ENCODE measurements around the gene ZSWIM5. TPM values are rescaled to one million over a fixed set of nuclear protein-coding genes. Genes with fewer than 3 reads are reported as not detected.

ZSWIM5 gene
- polyA plus RNA-seq, 4 donors: 3.8 to 8.1 (median 4.3) TPM

- FAIRE-seq (no peak), DNase-seq (peak; percentile 32 to 36)
- H3K27me3 ChIP-seq (ENCODE audit: control insufficient read depth in 3 of 3, insufficient read depth in 3 of 3, low read length in 3 of 3): peaks cover 0 to 2% (median 0%) of the 10 kb centered on the region in 3 donors
- 6 to 41% (median 10%) methylated on average over 2 of the region's 2 CpGs for WGBS, 3 donors
- no peaks in the 10 kb centered on the region for H3K9me3 ChIP-seq (ENCODE audit: control insufficient read depth in 2 of 2, insufficient read depth in 1 of 2, low read depth in 1 of 2, low read length in 1 of 2)
- H3K4me1 ChIP-seq (ENCODE audit: control insufficient read depth in 3 of 3, insufficient read depth in 2 of 3, low read depth in 1 of 3, low read length in 2 of 3): peaks cover 0 to 14% (median 2%) of the 10 kb centered on the region in 3 donors
- peaks cover 0 to 9% (median 2%) of the 10 kb centered on the region in 3 donors for H3K36me3 ChIP-seq (ENCODE audit: control insufficient read depth in 3 of 3, insufficient read depth in 2 of 3, low read depth in 1 of 3, low read length in 3 of 3)
- no peak overlapping the region for H3K4me3 ChIP-seq (ENCODE audit: low read depth in 1 of 3, low read length in 3 of 3)
- H3K27ac ChIP-seq (ENCODE audit: low read depth in 1 of 3, low read length in 2 of 3): peak overlapping the region in 2 of 3 donors; percentile 25 to 29
Observed at GRCh38 chr1:45051005-45051772, 155.2 kb downstream of the ZSWIM5 start.

GRCh38 chr1:45047032-45047431 lies 159.4 kb downstream of the ZSWIM5 start:
- WGBS, 3 donors: 81 to 95% (median 91%) methylated on average over 5 of the region's 5 CpGs
- no peaks in the 10 kb centered on the region for H3K27me3 ChIP-seq (ENCODE audit: control insufficient read depth in 3 of 3, insufficient read depth in 3 of 3, low read length in 3 of 3)
- no peak overlapping the region for H3K27ac ChIP-seq (ENCODE audit: low read depth in 1 of 3, low read length in 2 of 3)
- no peak overlapping the region for H3K4me3 ChIP-seq (ENCODE audit: low read depth in 1 of 3, low read length in 3 of 3)
- H3K4me1 ChIP-seq (ENCODE audit: control insufficient read depth in 3 of 3, insufficient read depth in 2 of 3, low read depth in 1 of 3, low read length in 2 of 3): peaks cover 0 to 14% (median 2%) of the 10 kb centered on the region in 3 donors
- FAIRE-seq: no peak
- no peaks in the 10 kb centered on the region for H3K9me3 ChIP-seq (ENCODE audit: control insufficient read depth in 2 of 2, insufficient read depth in 1 of 2, low read depth in 1 of 2, low read length in 1 of 2)
- DNase-seq: no peak
- H3K36me3 ChIP-seq (ENCODE audit: control insufficient read depth in 3 of 3, insufficient read depth in 2 of 3, low read depth in 1 of 3, low read length in 3 of 3): peaks cover 1 to 9% (median 2%) of the 10 kb centered on the region in 3 donors

GRCh38 chr1:45044916-45045315 lies 161.5 kb downstream of the ZSWIM5 start:
- FAIRE-seq (no peak), DNase-seq (no peak)
- no peaks in the 10 kb centered on the region for H3K4me1 ChIP-seq (ENCODE audit: control insufficient read depth in 3 of 3, insufficient read depth in 2 of 3, low read depth in 1 of 3, low read length in 2 of 3)
- H3K36me3 ChIP-seq (ENCODE audit: control insufficient read depth in 3 of 3, insufficient read depth in 2 of 3, low read depth in 1 of 3, low read length in 3 of 3): peaks cover 1 to 11% (median 2%) of the 10 kb centered on the region in 3 donors
- no peaks in the 10 kb centered on the region for H3K27me3 ChIP-seq (ENCODE audit: control insufficient read depth in 3 of 3, insufficient read depth in 3 of 3, low read length in 3 of 3)
- no peaks in the 10 kb centered on the region for H3K9me3 ChIP-seq (ENCODE audit: control insufficient read depth in 2 of 2, insufficient read depth in 1 of 2, low read depth in 1 of 2, low read length in 1 of 2)
- WGBS, 3 donors: 93 to 100% (median 94%) methylated on average over 1 of the region's 1 CpG
- H3K27ac ChIP-seq (ENCODE audit: low read depth in 1 of 3, low read length in 2 of 3): no peak overlapping the region
- H3K4me3 ChIP-seq (ENCODE audit: low read depth in 1 of 3, low read length in 3 of 3): no peak overlapping the region

GRCh38 chr1:45043094-45043493 lies 163.3 kb downstream of the ZSWIM5 start:
- 86 to 90% (median 89%) methylated on average over 5 of the region's 5 CpGs for WGBS, 3 donors
- FAIRE-seq: no peak
- Histone ChIP-seq H3K36me3 (ENCODE audit: control insufficient read depth in 3 of 3, insufficient read depth in 2 of 3, low read depth in 1 of 3, low read length in 3 of 3) (peaks cover 1 to 8% (median 2%) of the 10 kb centered on the region in 3 donors), H3K4me3 (ENCODE audit: low read depth in 1 of 3, low read length in 3 of 3) (no peak overlapping the region), H3K4me1 (ENCODE audit: control insufficient read depth in 3 of 3, insufficient read depth in 2 of 3, low read depth in 1 of 3, low read length in 2 of 3) (peaks cover 0 to 4% (median 0%) of the 10 kb centered on the region in 3 donors), H3K27me3 (ENCODE audit: control insufficient read depth in 3 of 3, insufficient read depth in 3 of 3, low read length in 3 of 3) (no peaks in the 10 kb centered on the region), H3K27ac (ENCODE audit: low read depth in 1 of 3, low read length in 2 of 3) (no peak overlapping the region), H3K9me3 (ENCODE audit: control insufficient read depth in 2 of 2, insufficient read depth in 1 of 2, low read depth in 1 of 2, low read length in 1 of 2) (no peaks in the 10 kb centered on the region)
- DNase-seq: no peak

GRCh38 chr1:45040297-45040696 lies 166.1 kb downstream of the ZSWIM5 start:
- Histone ChIP-seq H3K4me1 (ENCODE audit: control insufficient read depth in 3 of 3, insufficient read depth in 2 of 3, low read depth in 1 of 3, low read length in 2 of 3) (peaks cover 0 to 16% (median 0%) of the 10 kb centered on the region in 3 donors), H3K27ac (ENCODE audit: low read depth in 1 of 3, low read length in 2 of 3) (no peak overlapping the region), H3K4me3 (ENCODE audit: low read depth in 1 of 3, low read length in 3 of 3) (no peak overlapping the region), H3K27me3 (ENCODE audit: control insufficient read depth in 3 of 3, insufficient read depth in 3 of 3, low read length in 3 of 3) (no peaks in the 10 kb centered on the region), H3K9me3 (ENCODE audit: control insufficient read depth in 2 of 2, insufficient read depth in 1 of 2, low read depth in 1 of 2, low read length in 1 of 2) (no peaks in the 10 kb centered on the region), H3K36me3 (ENCODE audit: control insufficient read depth in 3 of 3, insufficient read depth in 2 of 3, low read depth in 1 of 3, low read length in 3 of 3) (peaks cover 0 to 10% (median 7%) of the 10 kb centered on the region in 3 donors)
- no peak for FAIRE-seq
- DNase-seq: no peak
- WGBS, 3 donors: 94 to 97% (median 94%) methylated on average over 5 of the region's 5 CpGs

GRCh38 chr1:45038661-45039364 lies 167.6 kb downstream of the ZSWIM5 start:
- Histone ChIP-seq H3K27ac (ENCODE audit: low read depth in 1 of 3, low read length in 2 of 3) (no peak overlapping the region), H3K27me3 (ENCODE audit: control insufficient read depth in 3 of 3, insufficient read depth in 3 of 3, low read length in 3 of 3) (no peaks in the 10 kb centered on the region), H3K4me3 (ENCODE audit: low read depth in 1 of 3, low read length in 3 of 3) (no peak overlapping the region), H3K4me1 (ENCODE audit: control insufficient read depth in 3 of 3, insufficient read depth in 2 of 3, low read depth in 1 of 3, low read length in 2 of 3) (peaks cover 0 to 16% (median 0%) of the 10 kb centered on the region in 3 donors), H3K9me3 (ENCODE audit: control insufficient read depth in 2 of 2, insufficient read depth in 1 of 2, low read depth in 1 of 2, low read length in 1 of 2) (no peaks in the 10 kb centered on the region), H3K36me3 (ENCODE audit: control insufficient read depth in 3 of 3, insufficient read depth in 2 of 3, low read depth in 1 of 3, low read length in 3 of 3) (peaks cover 0 to 19% (median 7%) of the 10 kb centered on the region in 3 donors)
- DNase-seq: no peak
- WGBS, 3 donors: 67 to 78% (median 70%) methylated on average over 8 of the region's 8 CpGs
- no peak for FAIRE-seq

- H3K36me3 ChIP-seq (ENCODE audit: control insufficient read depth in 3 of 3, insufficient read depth in 2 of 3, low read depth in 1 of 3, low read length in 3 of 3): peaks cover 0 to 19% (median 7%) of the 10 kb centered on the region in 3 donors
- FAIRE-seq: no peak
- 53 to 79% (median 59%) methylated on average over 2 of the region's 2 CpGs for WGBS, 3 donors
- DNase-seq: peak; percentile 15 to 37
- peaks cover 0 to 16% (median 0%) of the 10 kb centered on the region in 3 donors for H3K4me1 ChIP-seq (ENCODE audit: control insufficient read depth in 3 of 3, insufficient read depth in 2 of 3, low read depth in 1 of 3, low read length in 2 of 3)
- H3K27me3 ChIP-seq (ENCODE audit: control insufficient read depth in 3 of 3, insufficient read depth in 3 of 3, low read length in 3 of 3): no peaks in the 10 kb centered on the region
- H3K4me3 ChIP-seq (ENCODE audit: low read depth in 1 of 3, low read length in 3 of 3): no peak overlapping the region
- H3K9me3 ChIP-seq (ENCODE audit: control insufficient read depth in 2 of 2, insufficient read depth in 1 of 2, low read depth in 1 of 2, low read length in 1 of 2): no peaks in the 10 kb centered on the region
- no peak overlapping the region for H3K27ac ChIP-seq (ENCODE audit: low read depth in 1 of 3, low read length in 2 of 3)
Observed at GRCh38 chr1:45038240-45038639, 168.2 kb downstream of the ZSWIM5 start.

GRCh38 chr1:45037456-45037855 lies 168.9 kb downstream of the ZSWIM5 start:
- DNase-seq: no peak
- H3K36me3 ChIP-seq (ENCODE audit: control insufficient read depth in 3 of 3, insufficient read depth in 2 of 3, low read depth in 1 of 3, low read length in 3 of 3): peaks cover 0 to 19% (median 7%) of the 10 kb centered on the region in 3 donors
- no peaks in the 10 kb centered on the region for H3K27me3 ChIP-seq (ENCODE audit: control insufficient read depth in 3 of 3, insufficient read depth in 3 of 3, low read length in 3 of 3)
- peaks cover 0 to 16% (median 0%) of the 10 kb centered on the region in 3 donors for H3K4me1 ChIP-seq (ENCODE audit: control insufficient read depth in 3 of 3, insufficient read depth in 2 of 3, low read depth in 1 of 3, low read length in 2 of 3)
- H3K4me3 ChIP-seq (ENCODE audit: low read depth in 1 of 3, low read length in 3 of 3): no peak overlapping the region
- H3K27ac ChIP-seq (ENCODE audit: low read depth in 1 of 3, low read length in 2 of 3): no peak overlapping the region
- FAIRE-seq: no peak
- H3K9me3 ChIP-seq (ENCODE audit: control insufficient read depth in 2 of 2, insufficient read depth in 1 of 2, low read depth in 1 of 2, low read length in 1 of 2): no peaks in the 10 kb centered on the region
